Activated T-helper 17 cell treated with anti-CD3 and anti-CD28 coated beads, Interleukin-2, amount 50 U/mL, for 72 hours (primary cell): ENCODE data around the gene DZIP1L. TPM values are rescaled to one million over a fixed set of nuclear protein-coding genes. Genes with fewer than 3 reads are reported as not detected.

ENCODE experiments used
- ATAC-seq: fragments of 150-1000 bp; cut with Tn5 transposase; replicated peaks from 2 replicates; pipeline ENCODE4 v1.10.0; 2021; ENCODE audit warnings: mild to moderate bottlenecking, moderate library complexity
- H3K27ac Mint-ChIP-seq: one replicate; pipeline ENCODE4 v1.8.0; 2022; ENCODE audit warnings: mixed read lengths
- H3K27me3 Mint-ChIP-seq: one replicate; pipeline ENCODE4 v1.8.0; 2022; ENCODE audit warnings: mixed read lengths
- H3K36me3 Mint-ChIP-seq: one replicate; pipeline ENCODE4 v1.8.0; 2022; ENCODE audit warnings: low read depth, mild to moderate bottlenecking, mixed read lengths
- H3K4me1 Mint-ChIP-seq: one replicate; pipeline ENCODE4 v1.8.0; 2022; ENCODE audit warnings: mixed read lengths
- H3K4me3 Mint-ChIP-seq: one replicate; pipeline ENCODE4 v1.8.0; 2022; ENCODE audit warnings: mild to moderate bottlenecking, mixed read lengths
- H3K9me3 Mint-ChIP-seq: one replicate; pipeline ENCODE4 v1.8.0; 2022; ENCODE audit warnings: mixed read lengths
- total RNA-seq, 2 donors: library from RNA; stranded (reverse); gene quantifications; one replicate each; pipeline ENCODE4 v1.2.3, GENCODE V29; 2022

Gene DZIP1L
- total RNA-seq, 2 donors from 2014 or later = not detected

- no peaks in the 10 kb centered on the region for H3K9me3 Mint-ChIP-seq
- H3K27ac Mint-ChIP-seq = peak overlapping the region; percentile 67
- H3K4me3 Mint-ChIP-seq = no peak overlapping the region
- H3K36me3 Mint-ChIP-seq = no peaks in the 10 kb centered on the region
- H3K27me3 Mint-ChIP-seq = peaks cover 22% of the 10 kb centered on the region
- H3K4me1 Mint-ChIP-seq = peaks cover 7% of the 10 kb centered on the region
- ATAC-seq = no peak
These were observed 48.4 kb downstream of the DZIP1L start for GRCh38 chr3:138066972-138067371.

- peaks cover 19% of the 10 kb centered on the region for H3K27me3 Mint-ChIP-seq
- peak; percentile 95 for ATAC-seq
- no peaks in the 10 kb centered on the region for H3K36me3 Mint-ChIP-seq
- peaks cover 7% of the 10 kb centered on the region for H3K4me1 Mint-ChIP-seq
- H3K4me3 Mint-ChIP-seq = no peak overlapping the region
- H3K9me3 Mint-ChIP-seq = no peaks in the 10 kb centered on the region
- peak overlapping the region; percentile 67 for H3K27ac Mint-ChIP-seq
These were observed 49.0 kb downstream of the DZIP1L start for GRCh38 chr3:138066383-138066782.

GRCh38 chr3:138065949-138066348 is 49.5 kb downstream of the DZIP1L start:
- peak overlapping the region; percentile 67 for H3K27ac Mint-ChIP-seq
- H3K4me1 Mint-ChIP-seq = peaks cover 7% of the 10 kb centered on the region
- no peak overlapping the region for H3K4me3 Mint-ChIP-seq
- peak; percentile 66 for ATAC-seq
- no peaks in the 10 kb centered on the region for H3K36me3 Mint-ChIP-seq
- peaks cover 18% of the 10 kb centered on the region for H3K27me3 Mint-ChIP-seq
- H3K9me3 Mint-ChIP-seq = no peaks in the 10 kb centered on the region

- ATAC-seq = no peak
- H3K4me3 Mint-ChIP-seq = no peak overlapping the region
- no peaks in the 10 kb centered on the region for H3K9me3 Mint-ChIP-seq
- H3K27ac Mint-ChIP-seq = no peak overlapping the region
- no peaks in the 10 kb centered on the region for H3K36me3 Mint-ChIP-seq
- H3K4me1 Mint-ChIP-seq = peaks cover 7% of the 10 kb centered on the region
- peaks cover 5% of the 10 kb centered on the region for H3K27me3 Mint-ChIP-seq
These were observed 52.0 kb downstream of the DZIP1L start for GRCh38 chr3:138063416-138063815.

- Mint-ChIP-seq H3K27ac (no peak overlapping the region), H3K4me1 (peaks cover 7% of the 10 kb centered on the region), H3K36me3 (no peaks in the 10 kb centered on the region), H3K4me3 (no peak overlapping the region), H3K9me3 (no peaks in the 10 kb centered on the region), H3K27me3 (peaks cover 5% of the 10 kb centered on the region)
- ATAC-seq = no peak
These were observed 52.8 kb downstream of the DZIP1L start for GRCh38 chr3:138062626-138063025.

GRCh38 chr3:138062037-138062436 is 53.4 kb downstream of the DZIP1L start:
- ATAC-seq = no peak
- H3K4me1 Mint-ChIP-seq = peaks cover 7% of the 10 kb centered on the region
- H3K27me3 Mint-ChIP-seq = peaks cover 5% of the 10 kb centered on the region
- H3K36me3 Mint-ChIP-seq = no peaks in the 10 kb centered on the region
- H3K9me3 Mint-ChIP-seq = no peaks in the 10 kb centered on the region
- no peak overlapping the region for H3K27ac Mint-ChIP-seq
- no peak overlapping the region for H3K4me3 Mint-ChIP-seq

- ATAC-seq = no peak
These were observed 54.6 kb downstream of the DZIP1L start for GRCh38 chr3:138060792-138061191.

GRCh38 chr3:138059261-138059660 is 56.1 kb downstream of the DZIP1L start:
- Mint-ChIP-seq H3K36me3 (no peaks in the 10 kb centered on the region), H3K9me3 (no peaks in the 10 kb centered on the region), H3K27ac (no peak overlapping the region), H3K4me1 (no peaks in the 10 kb centered on the region), H3K27me3 (peaks cover 16% of the 10 kb centered on the region), H3K4me3 (no peak overlapping the region)
- no peak for ATAC-seq

More at GRCh38 chr3:138060792-138061191, 54.6 kb downstream of the DZIP1L start:
- H3K4me1 Mint-ChIP-seq = no peaks in the 10 kb centered on the region
- no peaks in the 10 kb centered on the region for H3K36me3 Mint-ChIP-seq
- H3K27ac Mint-ChIP-seq = no peak overlapping the region
- no peaks in the 10 kb centered on the region for H3K9me3 Mint-ChIP-seq
- peaks cover 10% of the 10 kb centered on the region for H3K27me3 Mint-ChIP-seq
- H3K4me3 Mint-ChIP-seq = no peak overlapping the region

GRCh38 chr3:138057384-138057783 is 58.0 kb downstream of the DZIP1L start:
- no peak for ATAC-seq
- Mint-ChIP-seq H3K4me1 (no peaks in the 10 kb centered on the region), H3K9me3 (no peaks in the 10 kb centered on the region), H3K27ac (no peak overlapping the region), H3K4me3 (no peak overlapping the region), H3K36me3 (no peaks in the 10 kb centered on the region), H3K27me3 (peaks cover 16% of the 10 kb centered on the region)

- H3K27me3 Mint-ChIP-seq = peaks cover 31% of the 10 kb centered on the region
- no peaks in the 10 kb centered on the region for H3K36me3 Mint-ChIP-seq
These were observed 61.4 kb downstream of the DZIP1L start for GRCh38 chr3:138054057-138054456.

GRCh38 chr3:138051947-138052802 is 63.2 kb downstream of the DZIP1L start:
- no peaks in the 10 kb centered on the region for H3K36me3 Mint-ChIP-seq
- no peak overlapping the region for H3K4me3 Mint-ChIP-seq
- H3K9me3 Mint-ChIP-seq = peaks cover 3% of the 10 kb centered on the region
- H3K4me1 Mint-ChIP-seq = no peaks in the 10 kb centered on the region
- H3K27ac Mint-ChIP-seq = no peak overlapping the region
- no peak for ATAC-seq
- peaks cover 34% of the 10 kb centered on the region for H3K27me3 Mint-ChIP-seq

More at GRCh38 chr3:138054057-138054456, 61.4 kb downstream of the DZIP1L start:
- H3K4me1 Mint-ChIP-seq = no peaks in the 10 kb centered on the region
- peaks cover 3% of the 10 kb centered on the region for H3K9me3 Mint-ChIP-seq
- H3K4me3 Mint-ChIP-seq = no peak overlapping the region
- H3K27ac Mint-ChIP-seq = no peak overlapping the region
- no peak for ATAC-seq

- peaks cover 42% of the 10 kb centered on the region for H3K27me3 Mint-ChIP-seq
- H3K4me3 Mint-ChIP-seq = no peak overlapping the region
- H3K27ac Mint-ChIP-seq = no peak overlapping the region
- peaks cover 3% of the 10 kb centered on the region for H3K9me3 Mint-ChIP-seq
- no peaks in the 10 kb centered on the region for H3K4me1 Mint-ChIP-seq
- ATAC-seq = no peak
- no peaks in the 10 kb centered on the region for H3K36me3 Mint-ChIP-seq
These were observed 66.1 kb downstream of the DZIP1L start for GRCh38 chr3:138049157-138049919.

GRCh38 chr3:138047596-138048158 is 67.7 kb downstream of the DZIP1L start:
- ATAC-seq = no peak
- Mint-ChIP-seq H3K27ac (no peak overlapping the region), H3K27me3 (peaks cover 40% of the 10 kb centered on the region), H3K4me3 (no peak overlapping the region), H3K4me1 (no peaks in the 10 kb centered on the region), H3K36me3 (no peaks in the 10 kb centered on the region), H3K9me3 (peaks cover 3% of the 10 kb centered on the region)

- no peaks in the 10 kb centered on the region for H3K36me3 Mint-ChIP-seq
- ATAC-seq = peak; percentile 90
- peaks cover 3% of the 10 kb centered on the region for H3K9me3 Mint-ChIP-seq
- peaks cover 37% of the 10 kb centered on the region for H3K27me3 Mint-ChIP-seq
- no peak overlapping the region for H3K4me3 Mint-ChIP-seq
- no peaks in the 10 kb centered on the region for H3K4me1 Mint-ChIP-seq
- no peak overlapping the region for H3K27ac Mint-ChIP-seq
These were observed 68.5 kb downstream of the DZIP1L start for GRCh38 chr3:138046955-138047354.
